GM12872 (cell line): Measurements from ENCODE around the gene HOPX.

Experiments
- TF ChIP-seq, protein P1 (sequence below): IDR thresholded peaks from 3 replicates; pipeline ENCODE4 v1.5.1; 2011; ENCODE audit warnings: low read depth, mild to moderate bottlenecking, low read length, moderate library complexity; ENCODE audit not compliant: insufficient read depth

The HOPX gene

GRCh38 chr4:56653461-56654237 is 27.4 kb downstream of the HOPX start:
- TF ChIP-seq, protein P1, sequence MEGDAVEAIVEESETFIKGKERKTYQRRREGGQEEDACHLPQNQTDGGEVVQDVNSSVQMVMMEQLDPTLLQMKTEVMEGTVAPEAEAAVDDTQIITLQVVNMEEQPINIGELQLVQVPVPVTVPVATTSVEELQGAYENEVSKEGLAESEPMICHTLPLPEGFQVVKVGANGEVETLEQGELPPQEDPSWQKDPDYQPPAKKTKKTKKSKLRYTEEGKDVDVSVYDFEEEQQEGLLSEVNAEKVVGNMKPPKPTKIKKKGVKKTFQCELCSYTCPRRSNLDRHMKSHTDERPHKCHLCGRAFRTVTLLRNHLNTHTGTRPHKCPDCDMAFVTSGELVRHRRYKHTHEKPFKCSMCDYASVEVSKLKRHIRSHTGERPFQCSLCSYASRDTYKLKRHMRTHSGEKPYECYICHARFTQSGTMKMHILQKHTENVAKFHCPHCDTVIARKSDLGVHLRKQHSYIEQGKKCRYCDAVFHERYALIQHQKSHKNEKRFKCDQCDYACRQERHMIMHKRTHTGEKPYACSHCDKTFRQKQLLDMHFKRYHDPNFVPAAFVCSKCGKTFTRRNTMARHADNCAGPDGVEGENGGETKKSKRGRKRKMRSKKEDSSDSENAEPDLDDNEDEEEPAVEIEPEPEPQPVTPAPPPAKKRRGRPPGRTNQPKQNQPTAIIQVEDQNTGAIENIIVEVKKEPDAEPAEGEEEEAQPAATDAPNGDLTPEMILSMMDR, result no peak

GRCh38 chr4:56652196-56652595 is 28.9 kb downstream of the HOPX start:
- TF ChIP-seq, protein P1, result no peak

GRCh38 chr4:56651056-56651350 is 30.1 kb downstream of the HOPX start:
- TF ChIP-seq, protein P1, result no peak

GRCh38 chr4:56650262-56651055 is 30.6 kb downstream of the HOPX start:
- TF ChIP-seq, protein P1, result no peak

DNA sequence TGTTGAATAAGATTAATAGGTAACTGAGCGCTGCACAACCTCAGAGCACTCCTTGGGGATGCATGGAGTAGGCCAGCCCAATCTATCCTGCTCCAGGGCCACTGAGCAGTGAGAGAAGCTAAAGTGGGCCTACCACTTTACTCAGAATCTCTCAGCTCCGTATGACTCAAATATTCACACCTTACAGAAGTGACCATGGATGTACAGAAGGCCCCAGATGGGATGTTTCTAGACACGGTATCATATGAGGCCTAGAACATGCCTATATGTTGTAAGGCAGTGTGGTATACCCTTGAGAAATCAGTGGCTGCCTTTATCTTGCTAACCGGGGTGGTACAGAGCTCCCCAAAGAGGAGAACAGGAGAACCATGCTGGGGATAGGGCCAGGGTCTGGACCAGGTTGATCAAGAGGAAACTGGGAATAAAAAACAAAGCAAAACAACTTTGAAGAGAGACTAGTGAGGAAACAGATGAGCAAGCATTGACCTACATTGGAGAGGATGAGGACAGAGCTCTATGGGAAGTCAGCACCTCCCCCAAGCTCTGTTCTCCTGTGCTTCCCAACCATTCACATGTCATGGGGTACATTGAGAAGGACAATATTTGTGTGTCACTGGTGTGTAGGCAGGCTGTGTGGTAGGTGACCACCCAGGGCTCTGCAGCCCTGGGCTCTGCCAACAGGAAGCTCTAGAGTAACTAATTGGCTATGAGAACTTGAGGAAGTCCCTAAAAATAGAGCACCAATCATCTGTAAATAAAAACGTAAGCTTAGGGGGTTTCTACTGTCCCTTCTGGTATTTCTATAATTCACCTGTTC is 31.4 kb downstream of the HOPX start:
- TF ChIP-seq, protein P1, result no peak

DNA sequence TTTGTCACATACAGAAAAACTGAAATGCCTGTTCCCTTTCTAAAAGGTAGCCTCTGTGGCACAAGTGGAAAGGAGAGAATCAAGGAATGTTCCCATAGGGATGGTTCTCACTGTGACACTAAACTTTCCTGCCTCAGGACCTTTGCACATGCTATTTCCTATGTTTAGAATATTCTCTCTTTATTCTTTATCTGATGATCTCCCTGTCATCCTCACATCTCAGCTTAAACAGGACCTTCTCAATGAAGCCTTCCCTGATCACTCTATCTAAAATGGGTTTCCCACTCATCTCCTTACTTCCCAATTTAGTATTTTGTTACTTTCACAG is 32.3 kb downstream of the HOPX start:
- TF ChIP-seq, protein P1, result no peak
